ENCODE results near the gene C6orf132. TPM values are rescaled to one million over a fixed set of nuclear protein-coding genes. Genes with fewer than 3 reads are reported as not detected.
A peak's percentile ranks its signal among the peaks of the same experiment; 100 is the strongest.

Gene C6orf132
- total and polyA plus RNA-seq, 12 donors = 0.09 to 4.7 (median 1.4) TPM

GRCh38 chr6:42103216-42103615 is 39.2 kb downstream of the C6orf132 start:
- 91 to 97% (median 92%) methylated on average over 5 to 7 of the region's 7 CpGs for WGBS, 4 donors
- Histone ChIP-seq H3K9me3 (replicated peaks in 1 of 3) (no peaks in the 10 kb centered on the region), H3K27me3 (no peaks in the 10 kb centered on the region), H3K27ac (peak overlapping the region in 1 of 5 donors; percentile 42), H3K4me3 (no peak overlapping the region), H3K4me1 (replicated peaks in 1 of 2) (peaks cover 31 to 38% of the 10 kb centered on the region in 2 donors), H3K36me3 (replicated peaks in 1 of 2) (no peaks in the 10 kb centered on the region)
- DNase-seq = no peak
- intact Hi-C loops (cut with DNase I) = no loop called here
- no peak for TF ChIP-seq CTCF (IDR thresholded peaks at IDR 0.05)
- no peak for TF ChIP-seq POLR2A (IDR thresholded peaks at IDR 0.05)

- H3K4me1 ChIP-seq (replicated peaks in 1 of 2) = peaks cover 24 to 38% of the 10 kb centered on the region in 2 donors
- no peaks in the 10 kb centered on the region for H3K27me3 ChIP-seq
- no peaks in the 10 kb centered on the region for H3K36me3 ChIP-seq (replicated peaks in 1 of 2)
- peak overlapping the region in 4 of 5 donors; percentile 42 to 93 (median 83) for H3K27ac ChIP-seq
- H3K4me3 ChIP-seq = no peak overlapping the region
- WGBS, 4 donors = 75 to 88% (median 83%) methylated on average over 8 of the region's 8 CpGs
- no peak for TF ChIP-seq POLR2A (IDR thresholded peaks at IDR 0.05)
- no peak for TF ChIP-seq CTCF (IDR thresholded peaks at IDR 0.05)
- DNase-seq = no peak
- intact Hi-C loops (cut with DNase I) = no loop called here
- no peaks in the 10 kb centered on the region for H3K9me3 ChIP-seq (replicated peaks in 1 of 3)
Observed at GRCh38 chr6:42101186-42101657, 41.2 kb downstream of the C6orf132 start.

DNA sequence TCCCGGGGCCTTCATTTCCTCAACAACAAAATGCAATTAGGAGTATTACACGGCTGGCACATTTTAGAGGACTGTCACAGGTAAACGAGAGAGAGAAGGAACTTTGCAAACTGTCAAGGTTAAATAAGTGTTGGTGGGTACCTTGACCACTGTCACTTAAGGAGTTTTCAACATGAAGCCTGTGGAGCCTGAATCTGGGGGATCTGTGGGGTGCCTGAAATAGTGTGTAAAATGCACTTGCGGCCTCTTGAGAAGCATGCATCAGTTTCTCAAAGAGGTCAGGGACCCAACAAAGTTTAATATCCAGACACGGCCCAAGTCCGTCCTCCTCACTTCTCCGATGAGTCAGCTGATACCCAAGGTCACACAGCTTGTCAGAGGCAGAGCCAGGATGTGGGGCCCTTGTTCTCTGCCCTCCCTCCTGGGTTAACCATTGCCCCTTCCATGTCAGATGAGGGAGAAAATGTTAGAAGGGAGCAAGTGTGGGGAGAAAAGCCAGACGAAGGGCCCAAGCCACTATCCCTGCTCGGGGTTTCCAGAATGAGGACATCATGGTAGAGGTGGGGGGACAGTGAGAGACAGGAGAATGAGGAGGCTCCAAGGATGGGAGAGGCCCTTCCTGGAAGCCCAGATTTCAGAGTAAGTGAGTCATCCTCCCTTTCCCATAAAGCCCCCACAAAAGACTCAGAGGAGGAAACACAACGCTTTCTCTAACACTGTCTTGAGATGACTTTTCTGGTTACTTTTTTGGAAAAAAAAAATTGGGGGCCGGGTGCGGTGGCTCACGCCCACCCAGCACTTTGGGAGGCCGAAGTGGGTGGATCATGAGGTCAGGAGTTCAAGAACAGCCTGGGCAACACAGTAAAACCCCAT is 42.2 kb downstream of the C6orf132 start:
- Histone ChIP-seq H3K27me3 (no peaks in the 10 kb centered on the region), H3K4me3 (no peak overlapping the region), H3K4me1 (replicated peaks in 1 of 2) (peaks cover 21 to 38% of the 10 kb centered on the region in 2 donors), H3K27ac (peak overlapping the region; percentile 50 to 93 (median 82)), H3K9me3 (replicated peaks in 1 of 3) (no peaks in the 10 kb centered on the region), H3K36me3 (replicated peaks in 1 of 2) (no peaks in the 10 kb centered on the region)
- intact Hi-C loops (cut with DNase I) = no loop called here
- DNase-seq = peak; percentile 66 to 90 (median 85)
- no peak for TF ChIP-seq CTCF (IDR thresholded peaks at IDR 0.05)
- no peak for TF ChIP-seq POLR2A (IDR thresholded peaks at IDR 0.05)
- 38 to 51% (median 44%) methylated on average over 13 to 14 of the region's 14 CpGs for WGBS, 4 donors

DNA sequence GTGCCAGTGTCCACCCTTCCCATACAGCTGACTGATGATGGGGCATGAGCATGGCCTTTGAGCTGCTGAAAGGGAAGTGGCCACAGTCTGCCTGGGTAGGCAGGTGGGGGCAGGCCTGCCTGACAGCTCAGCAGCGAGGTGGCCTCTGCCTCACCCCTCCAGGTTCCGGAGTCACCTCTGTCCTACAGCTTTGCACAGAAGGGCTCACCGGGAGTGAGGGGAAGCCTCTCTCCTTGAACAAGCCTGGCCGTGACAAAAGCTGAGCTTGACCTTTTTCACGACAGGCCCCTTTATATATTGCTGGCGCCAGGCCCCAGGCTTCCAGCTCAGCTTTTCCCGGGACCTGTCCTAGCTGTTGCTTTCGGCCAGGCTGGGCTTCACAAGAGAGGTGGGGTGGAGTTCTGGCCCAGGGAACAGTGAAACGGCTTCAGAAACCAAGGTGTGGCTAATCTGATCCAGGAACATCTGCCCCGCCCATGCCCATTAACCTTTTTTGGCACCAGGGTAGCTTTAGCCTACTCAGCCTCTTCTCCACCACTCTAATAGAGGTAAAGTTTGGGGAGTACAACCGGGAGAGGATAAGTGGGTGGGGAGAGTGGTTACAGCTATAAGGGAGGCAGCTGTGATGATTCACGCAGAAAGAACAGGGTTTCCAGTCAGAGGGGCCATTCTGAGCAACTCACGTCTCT is 42.9 kb downstream of the C6orf132 start:
- 39 to 42% (median 40%) methylated on average over 5 to 13 of the region's 13 CpGs for WGBS, 4 donors
- TF ChIP-seq CTCF (IDR thresholded peaks at IDR 0.05) (no peak), POLR2A (IDR thresholded peaks at IDR 0.05) (no peak)
- Histone ChIP-seq H3K27ac (peak overlapping the region; percentile 50 to 93 (median 82)), H3K4me3 (no peak overlapping the region), H3K36me3 (replicated peaks in 1 of 2) (no peaks in the 10 kb centered on the region), H3K9me3 (replicated peaks in 1 of 3) (no peaks in the 10 kb centered on the region), H3K27me3 (no peaks in the 10 kb centered on the region), H3K4me1 (replicated peaks in 1 of 2) (peaks cover 21 to 34% of the 10 kb centered on the region in 2 donors)
- peak in 6 of 7 donors; percentile 50 to 83 (median 64) for DNase-seq
- intact Hi-C loops (cut with DNase I) = no loop called here

All from adrenal gland (tissue), 12 donors.